ENCODE data around the gene CD300LD.

GRCh38 chr17:74604200-74604599 is 12.1 kb upstream of the CD300LD start:
- TF ChIP-seq CTCF (IDR thresholded peaks at IDR 0.05; ENCODE audit: insufficient read depth, low read length) = no peak
- no peak for TF ChIP-seq POLR2AphosphoS5 (IDR thresholded peaks at IDR 0.05; ENCODE audit: low read depth)
- TF ChIP-seq SPI1 (IDR thresholded peaks at IDR 0.05; ENCODE audit: borderline replicate concordance, low read depth) = no peak
